ENCODE data around the gene RNF217. TPM values are rescaled to one million over a fixed set of nuclear protein-coding genes. Genes with fewer than 3 reads are reported as not detected.
"Not testable (repeated sequence)": the region's sequence is repeated elsewhere in the genome, so short reads cannot be mapped to it uniquely, and the experiment has no call there.

Gene RNF217
- total RNA-seq (ENCODE audit: unreplicated experiment), result 50.7 TPM
- long read RNA-seq, partial matches to known transcripts, result 0 of 3 reads
- long read RNA-seq, other reads (novel, unspliced or antisense), result 3 of 3 reads

GRCh38 chr6:124961777-124962638, at the start of gene RNF217:
RNF217 (plus strand) TSS chr6:124962437; CDS start chr6:124962545, 108 bp downstream.
- Mint-ChIP-seq H3K36me3 (ENCODE audit: low read depth, unreplicated experiment) (peaks cover 12% of the 10 kb centered on the region), H3K4me1 (ENCODE audit: unreplicated experiment) (peaks cover 49% of the 10 kb centered on the region), H3K27ac (ENCODE audit: unreplicated experiment) (peak within 1 kb of the TSS; percentile 93), H3K4me3 (ENCODE audit: unreplicated experiment) (peak within 1 kb of the TSS; percentile 98), H3K9me3 (ENCODE audit: unreplicated experiment) (no peaks in the 10 kb centered on the region), H3K27me3 (ENCODE audit: unreplicated experiment) (peaks cover 23% of the 10 kb centered on the region)
- no peak for TF ChIP-seq CTCF (IDR thresholded peaks at IDR 0.05; ENCODE audit: unreplicated experiment)
- DNase-seq (ENCODE audit: low spot score), result peak; percentile 71

GRCh38 chr6:124913056-124913455, 49.2 kb upstream of the RNF217 start:
- Mint-ChIP-seq H3K4me3 (ENCODE audit: unreplicated experiment) (no peak overlapping the region), H3K27ac (ENCODE audit: unreplicated experiment) (no peak overlapping the region), H3K9me3 (ENCODE audit: unreplicated experiment) (no peaks in the 10 kb centered on the region), H3K36me3 (ENCODE audit: low read depth, unreplicated experiment) (no peaks in the 10 kb centered on the region), H3K4me1 (ENCODE audit: unreplicated experiment) (no peaks in the 10 kb centered on the region), H3K27me3 (ENCODE audit: unreplicated experiment) (no peaks in the 10 kb centered on the region)
- no peak for TF ChIP-seq CTCF (IDR thresholded peaks at IDR 0.05; ENCODE audit: unreplicated experiment)
- no peak for DNase-seq (ENCODE audit: low spot score)

DNA sequence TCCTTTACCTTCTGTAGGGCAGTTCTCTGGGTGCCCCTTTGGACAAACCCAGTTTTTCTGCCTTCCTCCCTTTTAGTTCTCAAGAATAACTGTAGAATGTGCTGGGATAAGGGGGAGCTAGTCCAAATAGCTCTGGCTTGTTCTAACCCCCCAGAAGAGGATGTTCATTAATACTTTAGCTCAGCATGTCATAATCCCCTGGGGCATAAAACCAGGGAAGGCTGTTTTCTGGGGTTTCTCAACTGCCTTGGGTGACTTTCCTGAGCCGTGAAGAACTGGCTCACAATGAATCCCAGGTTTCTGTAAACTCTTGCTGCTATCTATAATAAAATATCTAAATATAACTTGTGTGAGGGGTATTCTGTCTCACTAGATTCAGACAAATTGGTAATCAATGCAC, 44.5 kb upstream of the RNF217 start:
- DNase-seq (ENCODE audit: low spot score), result no peak
- no peaks in the 10 kb centered on the region for H3K27me3 Mint-ChIP-seq (ENCODE audit: unreplicated experiment)
- no peak overlapping the region for H3K27ac Mint-ChIP-seq (ENCODE audit: unreplicated experiment)
- H3K9me3 Mint-ChIP-seq (ENCODE audit: unreplicated experiment), result peaks cover 10% of the 10 kb centered on the region
- no peak for TF ChIP-seq CTCF (IDR thresholded peaks at IDR 0.05; ENCODE audit: unreplicated experiment)
- no peaks in the 10 kb centered on the region for H3K4me1 Mint-ChIP-seq (ENCODE audit: unreplicated experiment)
- H3K4me3 Mint-ChIP-seq (ENCODE audit: unreplicated experiment), result no peak overlapping the region
- H3K36me3 Mint-ChIP-seq (ENCODE audit: low read depth, unreplicated experiment), result peaks cover 14% of the 10 kb centered on the region

- Mint-ChIP-seq H3K36me3 (ENCODE audit: low read depth, unreplicated experiment) (peaks cover 14% of the 10 kb centered on the region), H3K9me3 (ENCODE audit: unreplicated experiment) (peaks cover 10% of the 10 kb centered on the region)
- not testable (repeated sequence) for DNase-seq (ENCODE audit: low spot score); H3K27ac Mint-ChIP-seq (ENCODE audit: unreplicated experiment); H3K4me3 Mint-ChIP-seq (ENCODE audit: unreplicated experiment); H3K4me1 Mint-ChIP-seq (ENCODE audit: unreplicated experiment); H3K27me3 Mint-ChIP-seq (ENCODE audit: unreplicated experiment)
Measured at GRCh38 chr6:124919703-124920102, 42.5 kb upstream of the RNF217 start.

DNA sequence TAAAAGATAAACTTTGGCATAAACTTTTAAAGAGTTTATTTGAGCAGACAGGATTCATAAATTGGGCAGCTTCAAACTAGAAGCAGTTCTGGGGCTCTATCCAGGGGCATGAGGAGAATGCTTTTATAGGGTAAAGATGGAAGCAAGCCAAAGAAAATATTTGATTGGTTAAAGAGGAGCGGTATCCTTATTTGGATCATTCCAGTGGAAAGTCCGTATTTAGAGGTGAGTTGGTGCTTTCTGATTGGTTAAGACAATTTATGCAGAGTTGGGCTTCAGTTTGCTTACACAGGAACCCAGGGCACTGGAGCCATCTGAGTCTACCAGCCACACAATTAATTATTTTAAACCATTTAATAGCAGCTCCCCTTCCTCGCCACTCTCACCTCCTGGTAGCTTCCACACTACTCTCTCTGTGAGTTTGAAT, 37.9 kb upstream of the RNF217 start:
- peaks cover 2% of the 10 kb centered on the region for H3K27me3 Mint-ChIP-seq (ENCODE audit: unreplicated experiment)

More for the DNA sequence above, 37.9 kb upstream of the RNF217 start:
- Mint-ChIP-seq H3K27ac (ENCODE audit: unreplicated experiment) (no peak overlapping the region), H3K9me3 (ENCODE audit: unreplicated experiment) (peaks cover 10% of the 10 kb centered on the region), H3K36me3 (ENCODE audit: low read depth, unreplicated experiment) (peaks cover 14% of the 10 kb centered on the region), H3K4me3 (ENCODE audit: unreplicated experiment) (no peak overlapping the region), H3K4me1 (ENCODE audit: unreplicated experiment) (no peaks in the 10 kb centered on the region)
- TF ChIP-seq CTCF (IDR thresholded peaks at IDR 0.05; ENCODE audit: unreplicated experiment), result no peak
- DNase-seq (ENCODE audit: low spot score), result no peak

Measured in endothelial cell (in vitro differentiated cells).